WTC11 (cell line): ENCODE measurements around the gene TNFAIP8L3. TPM values are rescaled to one million over a fixed set of nuclear protein-coding genes. Genes with fewer than 3 reads are reported as not detected.

ENCODE experiments used
- ATAC-seq: fragments of 200-7000 bp; cut with Tn5 transposase; 2 replicates; pipeline ENCODE4 v1.10.0; 2021; ENCODE audit warnings: mild to moderate bottlenecking, moderate library complexity
- CTCF ChIA-PET: fragments of 300-600 bp; sonication (Branson Sonifier 250); formaldehyde crosslinking; loops from one replicate; lab custom pipeline; 2021; ENCODE audit warnings: antibody characterized with exemption; lab: Charles Lee
- POLR2A ChIA-PET: fragments of 350-600 bp; sonication (Branson Sonifier 250); formaldehyde crosslinking; loops from one replicate; lab custom pipeline; 2021; ENCODE audit warnings: antibody characterized with exemption; lab: Charles Lee
- DNase-seq: peaks from one replicate; pipeline ENCODE4 v3.0.0; 2021; ENCODE audit warnings: low spot score
- H3K27ac Mint-ChIP-seq: 2 replicates; pipeline ENCODE4 v1.8.0; 2021; ENCODE audit warnings: mixed read lengths
- H3K27me3 Mint-ChIP-seq: 2 replicates; pipeline ENCODE4 v1.8.0; 2021; ENCODE audit warnings: low read depth, mild to moderate bottlenecking, moderate library complexity, mixed read lengths
- H3K36me3 Mint-ChIP-seq: 2 replicates; pipeline ENCODE4 v1.8.0; 2021; ENCODE audit warnings: mixed read lengths
- H3K4me1 Mint-ChIP-seq: 2 replicates; pipeline ENCODE4 v1.8.0; 2022; ENCODE audit warnings: mixed read lengths
- H3K4me3 Mint-ChIP-seq: 2 replicates; pipeline ENCODE4 v1.8.0; 2021; ENCODE audit warnings: mild to moderate bottlenecking, moderate library complexity, mixed read lengths
- H3K9me3 Mint-ChIP-seq: 2 replicates; pipeline ENCODE4 v1.8.0; 2021; ENCODE audit warnings: mixed read lengths
- ATF1 ChIP-seq: sonication (generic); formaldehyde crosslinking; IDR thresholded peaks from 2 replicates; pipeline ENCODE4 v1.8.1; 2023; ENCODE audit warnings: mild to moderate bottlenecking, moderate library complexity, missing genetic modification reagents
- CREB1 ChIP-seq: sonication (generic); formaldehyde crosslinking; IDR thresholded peaks from 2 replicates; pipeline ENCODE4 v1.8.0; 2023; ENCODE audit warnings: mild to moderate bottlenecking, missing genetic modification reagents
- CTCF ChIP-seq: fragments of 200-600 bp; IDR thresholded peaks from 2 replicates; pipeline ENCODE4 v1.8.0; 2022; ENCODE audit warnings: antibody characterized with exemption
- E2F4 ChIP-seq: sonication (generic); formaldehyde crosslinking; IDR thresholded peaks from 2 replicates; pipeline ENCODE4 v1.8.1; 2022; ENCODE audit warnings: low read depth, mild to moderate bottlenecking, moderate library complexity, missing genetic modification reagents, borderline replicate concordance
- ELF4 ChIP-seq: sonication (generic); formaldehyde crosslinking; IDR thresholded peaks from 2 replicates; pipeline ENCODE4 v1.8.1; 2022; ENCODE audit warnings: low read depth, mild to moderate bottlenecking, moderate library complexity, missing genetic modification reagents
- FOXJ3 ChIP-seq: sonication (generic); formaldehyde crosslinking; IDR thresholded peaks from 2 replicates; pipeline ENCODE4 v1.9.0; 2021; ENCODE audit warnings: missing genetic modification reagents, mild to moderate bottlenecking, borderline replicate concordance
- HMGA2 ChIP-seq: fragments of 250-450 bp; sonication (Bioruptor Pico); IDR thresholded peaks from 2 replicates; pipeline ENCODE4 v1.4.0; 2021; ENCODE audit warnings: mild to moderate bottlenecking, moderate library complexity
- MAX ChIP-seq: sonication (generic); formaldehyde crosslinking; IDR thresholded peaks from 2 replicates; pipeline ENCODE4 v1.8.0; 2022; ENCODE audit warnings: mild to moderate bottlenecking, missing genetic modification reagents
- NR1H2 ChIP-seq: sonication (generic); formaldehyde crosslinking; IDR thresholded peaks from 2 replicates; pipeline ENCODE4 v1.9.0; 2021; ENCODE audit warnings: mild to moderate bottlenecking, moderate library complexity, missing genetic modification reagents
- PRRX2 ChIP-seq: fragments of 250-450 bp; sonication (Bioruptor Pico); IDR thresholded peaks from 2 replicates; pipeline ENCODE4 v1.8.0; 2021; ENCODE audit warnings: mild to moderate bottlenecking
- RELA ChIP-seq: sonication (generic); formaldehyde crosslinking; IDR thresholded peaks from 2 replicates; pipeline ENCODE4 v1.8.1; 2022; ENCODE audit warnings: missing genetic modification reagents, mild to moderate bottlenecking, borderline replicate concordance
- SMAD4 ChIP-seq: sonication (generic); formaldehyde crosslinking; IDR thresholded peaks from 2 replicates; pipeline ENCODE4 v1.8.0; 2022; ENCODE audit warnings: mild to moderate bottlenecking, missing genetic modification reagents
- ZNF121 ChIP-seq: sonication (generic); formaldehyde crosslinking; IDR thresholded peaks from 2 replicates; pipeline ENCODE4 v1.8.0; 2023; ENCODE audit warnings: missing genetic modification reagents
- ZNF263 ChIP-seq: sonication (generic); formaldehyde crosslinking; IDR thresholded peaks from 2 replicates; pipeline ENCODE4 v1.8.1; 2022; ENCODE audit warnings: low read depth, mild to moderate bottlenecking, moderate library complexity, missing genetic modification reagents
- ZNF396 ChIP-seq: fragments of 250-450 bp; sonication (Bioruptor Pico); IDR thresholded peaks from 2 replicates; pipeline ENCODE4 v1.8.0; 2021; ENCODE audit warnings: mild to moderate bottlenecking, moderate library complexity, borderline replicate concordance
- ZNF416 ChIP-seq: fragments of 250-450 bp; sonication (Bioruptor Pico); IDR thresholded peaks from 2 replicates; pipeline ENCODE4 v1.9.0; 2021; ENCODE audit warnings: mild to moderate bottlenecking, inconsistent platforms
- ZNF425 ChIP-seq: fragments of 250-450 bp; sonication (Bioruptor Pico); conservative IDR thresholded peaks from 2 replicates; pipeline ENCODE4 v1.9.0; 2021; ENCODE audit warnings: mild to moderate bottlenecking
- ZNF671 ChIP-seq: fragments of 250-450 bp; sonication (Bioruptor Pico); IDR thresholded peaks from 2 replicates; pipeline ENCODE4 v1.8.0; 2021; ENCODE audit warnings: mild to moderate bottlenecking
- total RNA-seq: library from RNA; stranded (reverse); gene quantifications from 3 replicates; pipeline ENCODE4 v1.2.3, GENCODE V29; 2021
- TF ChIP-seq, protein P1 (sequence below): sonication (generic); formaldehyde crosslinking; IDR thresholded peaks from 2 replicates; pipeline ENCODE4 v1.8.0; 2023; ENCODE audit warnings: mild to moderate bottlenecking, missing genetic modification reagents
- TF ChIP-seq, protein P2 (sequence below): sonication (generic); formaldehyde crosslinking; IDR thresholded peaks from 2 replicates; pipeline ENCODE4 v1.8.1; 2023; ENCODE audit warnings: mild to moderate bottlenecking, moderate library complexity, missing genetic modification reagents
- TF ChIP-seq, protein P3 (sequence below): sonication (generic); formaldehyde crosslinking; IDR thresholded peaks from 2 replicates; pipeline ENCODE4 v1.8.1; 2022; ENCODE audit warnings: mild to moderate bottlenecking, missing genetic modification reagents, moderate library complexity, borderline replicate concordance
- TF ChIP-seq, protein P4 (sequence below): sonication (generic); formaldehyde crosslinking; IDR thresholded peaks from 2 replicates; pipeline ENCODE4 v1.8.0; 2023; ENCODE audit warnings: missing genetic modification reagents

Gene TNFAIP8L3
- total RNA-seq, 1 experiment from 2014 or later = 0.39 TPM

GRCh38 chr15:51082246-51082645 lies 12.5 kb downstream of the TNFAIP8L3 start:
- TF ChIP-seq ELF4 (CRISPR knock-in tag) = no peak
- no peak for TF ChIP-seq ZNF671
- TF ChIP-seq FOXJ3 (CRISPR knock-in tag) = no peak
- TF ChIP-seq, protein P1, sequence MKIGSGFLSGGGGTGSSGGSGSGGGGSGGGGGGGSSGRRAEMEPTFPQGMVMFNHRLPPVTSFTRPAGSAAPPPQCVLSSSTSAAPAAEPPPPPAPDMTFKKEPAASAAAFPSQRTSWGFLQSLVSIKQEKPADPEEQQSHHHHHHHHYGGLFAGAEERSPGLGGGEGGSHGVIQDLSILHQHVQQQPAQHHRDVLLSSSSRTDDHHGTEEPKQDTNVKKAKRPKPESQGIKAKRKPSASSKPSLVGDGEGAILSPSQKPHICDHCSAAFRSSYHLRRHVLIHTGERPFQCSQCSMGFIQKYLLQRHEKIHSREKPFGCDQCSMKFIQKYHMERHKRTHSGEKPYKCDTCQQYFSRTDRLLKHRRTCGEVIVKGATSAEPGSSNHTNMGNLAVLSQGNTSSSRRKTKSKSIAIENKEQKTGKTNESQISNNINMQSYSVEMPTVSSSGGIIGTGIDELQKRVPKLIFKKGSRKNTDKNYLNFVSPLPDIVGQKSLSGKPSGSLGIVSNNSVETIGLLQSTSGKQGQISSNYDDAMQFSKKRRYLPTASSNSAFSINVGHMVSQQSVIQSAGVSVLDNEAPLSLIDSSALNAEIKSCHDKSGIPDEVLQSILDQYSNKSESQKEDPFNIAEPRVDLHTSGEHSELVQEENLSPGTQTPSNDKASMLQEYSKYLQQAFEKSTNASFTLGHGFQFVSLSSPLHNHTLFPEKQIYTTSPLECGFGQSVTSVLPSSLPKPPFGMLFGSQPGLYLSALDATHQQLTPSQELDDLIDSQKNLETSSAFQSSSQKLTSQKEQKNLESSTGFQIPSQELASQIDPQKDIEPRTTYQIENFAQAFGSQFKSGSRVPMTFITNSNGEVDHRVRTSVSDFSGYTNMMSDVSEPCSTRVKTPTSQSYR = no peak
- TF ChIP-seq RELA (CRISPR knock-in tag) = no peak
- TF ChIP-seq ATF1 (CRISPR knock-in tag) = no peak
- TF ChIP-seq ZNF425 (CRISPR knock-in tag) = no peak
- TF ChIP-seq, protein P2, sequence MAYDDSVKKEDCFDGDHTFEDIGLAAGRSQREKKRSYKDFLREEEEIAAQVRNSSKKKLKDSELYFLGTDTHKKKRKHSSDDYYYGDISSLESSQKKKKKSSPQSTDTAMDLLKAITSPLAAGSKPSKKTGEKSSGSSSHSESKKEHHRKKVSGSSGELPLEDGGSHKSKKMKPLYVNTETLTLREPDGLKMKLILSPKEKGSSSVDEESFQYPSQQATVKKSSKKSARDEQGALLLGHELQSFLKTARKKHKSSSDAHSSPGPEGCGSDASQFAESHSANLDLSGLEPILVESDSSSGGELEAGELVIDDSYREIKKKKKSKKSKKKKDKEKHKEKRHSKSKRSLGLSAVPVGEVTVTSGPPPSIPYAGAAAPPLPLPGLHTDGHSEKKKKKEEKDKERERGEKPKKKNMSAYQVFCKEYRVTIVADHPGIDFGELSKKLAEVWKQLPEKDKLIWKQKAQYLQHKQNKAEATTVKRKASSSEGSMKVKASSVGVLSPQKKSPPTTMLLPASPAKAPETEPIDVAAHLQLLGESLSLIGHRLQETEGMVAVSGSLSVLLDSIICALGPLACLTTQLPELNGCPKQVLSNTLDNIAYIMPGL (CRISPR knock-in tag) = no peak
- TF ChIP-seq, protein P3, sequence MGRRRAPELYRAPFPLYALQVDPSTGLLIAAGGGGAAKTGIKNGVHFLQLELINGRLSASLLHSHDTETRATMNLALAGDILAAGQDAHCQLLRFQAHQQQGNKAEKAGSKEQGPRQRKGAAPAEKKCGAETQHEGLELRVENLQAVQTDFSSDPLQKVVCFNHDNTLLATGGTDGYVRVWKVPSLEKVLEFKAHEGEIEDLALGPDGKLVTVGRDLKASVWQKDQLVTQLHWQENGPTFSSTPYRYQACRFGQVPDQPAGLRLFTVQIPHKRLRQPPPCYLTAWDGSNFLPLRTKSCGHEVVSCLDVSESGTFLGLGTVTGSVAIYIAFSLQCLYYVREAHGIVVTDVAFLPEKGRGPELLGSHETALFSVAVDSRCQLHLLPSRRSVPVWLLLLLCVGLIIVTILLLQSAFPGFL = no peak
- no peak for TF ChIP-seq MAX (CRISPR knock-in tag)
- TF ChIP-seq NR1H2 = no peak
- TF ChIP-seq SMAD4 (CRISPR knock-in tag) = no peak
- TF ChIP-seq HMGA2 (CRISPR knock-in tag) = no peak
- TF ChIP-seq ZNF416 = no peak
- no peak for TF ChIP-seq E2F4 (CRISPR knock-in tag)
- no peak for TF ChIP-seq CREB1 (CRISPR knock-in tag)
- no peak for TF ChIP-seq PRRX2 (CRISPR knock-in tag)
- POLR2A ChIA-PET = no interaction called here
- ATAC-seq = no peak

DNA sequence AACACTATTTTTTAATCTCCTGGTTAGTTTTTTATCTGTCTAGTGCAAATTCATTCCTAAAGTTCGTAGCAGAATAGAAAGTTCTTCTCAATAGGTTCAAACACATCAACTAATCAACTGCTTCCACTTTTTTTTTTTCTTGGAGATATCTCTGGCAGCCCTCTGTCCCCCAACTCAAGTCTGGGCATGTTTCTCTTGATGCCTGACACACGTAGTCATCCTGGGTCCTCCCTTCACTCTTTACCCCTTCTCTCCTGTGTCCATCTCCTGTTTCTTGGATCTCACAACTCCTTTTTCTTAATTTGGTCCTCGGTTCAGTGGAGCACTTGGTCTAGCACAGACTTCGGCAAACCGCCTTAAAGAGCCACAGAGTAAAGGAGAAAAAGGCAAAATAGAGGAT lies 14.4 kb downstream of the TNFAIP8L3 start:
- POLR2A ChIA-PET = interaction anchor here (0.6 kb wide), 1 partner anchor 15 kb away, joined by 4 read pairs; no protein-coding TSS in a partner anchor
- H3K27me3 Mint-ChIP-seq = peaks cover 8% of the 10 kb centered on the region; the same call in 1 of the 2 replicates
- H3K4me1 Mint-ChIP-seq = peaks cover 47% of the 10 kb centered on the region
- ATAC-seq (no peak), DNase-seq (no peak)
- CTCF ChIA-PET = no interaction called here
- H3K27ac Mint-ChIP-seq = no peak overlapping the region
- H3K36me3 Mint-ChIP-seq = no peaks in the 10 kb centered on the region
- no peak overlapping the region for H3K4me3 Mint-ChIP-seq
- H3K9me3 Mint-ChIP-seq = no peaks in the 10 kb centered on the region
- no peak for TF ChIP-seq ZNF263 (CRISPR knock-in tag)
- no peak for TF ChIP-seq ZNF416
- TF ChIP-seq FOXJ3 (CRISPR knock-in tag) = no peak
- TF ChIP-seq, protein P4, sequence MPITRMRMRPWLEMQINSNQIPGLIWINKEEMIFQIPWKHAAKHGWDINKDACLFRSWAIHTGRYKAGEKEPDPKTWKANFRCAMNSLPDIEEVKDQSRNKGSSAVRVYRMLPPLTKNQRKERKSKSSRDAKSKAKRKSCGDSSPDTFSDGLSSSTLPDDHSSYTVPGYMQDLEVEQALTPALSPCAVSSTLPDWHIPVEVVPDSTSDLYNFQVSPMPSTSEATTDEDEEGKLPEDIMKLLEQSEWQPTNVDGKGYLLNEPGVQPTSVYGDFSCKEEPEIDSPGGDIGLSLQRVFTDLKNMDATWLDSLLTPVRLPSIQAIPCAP (CRISPR knock-in tag) = no peak
- no peak for TF ChIP-seq CTCF
- no peak for TF ChIP-seq ZNF425 (CRISPR knock-in tag)
- TF ChIP-seq ZNF396 (CRISPR knock-in tag) = no peak
- TF ChIP-seq ZNF121 (CRISPR knock-in tag) = no peak

More at GRCh38 chr15:51082246-51082645, 12.5 kb downstream of the TNFAIP8L3 start:
- no peak for DNase-seq
- CTCF ChIA-PET = no interaction called here
- H3K4me3 Mint-ChIP-seq = no peak overlapping the region
- H3K27ac Mint-ChIP-seq = no peak overlapping the region
- H3K27me3 Mint-ChIP-seq = peaks cover 8% of the 10 kb centered on the region; the same call in 1 of the 2 replicates
- H3K4me1 Mint-ChIP-seq = peaks cover 49% of the 10 kb centered on the region
- H3K36me3 Mint-ChIP-seq = no peaks in the 10 kb centered on the region
- no peaks in the 10 kb centered on the region for H3K9me3 Mint-ChIP-seq
